Heart left ventricle (tissue), 16 donors: ENCODE results near the gene PDIK1L. TPM values are rescaled to one million over a fixed set of nuclear protein-coding genes. Genes with fewer than 3 reads are reported as not detected.

Experiments
- ATAC-seq, 4 donors: fragments of 200-7000 bp; cut with Tn5 transposase; one replicate each; pipeline ENCODE4 v1.9.1; 2020 to 2022; ENCODE audit warnings: moderate library complexity in 4 of 4, mild to moderate bottlenecking in 3 of 4, moderate number of reproducible peaks in 1 of 4
- DNase-seq, 5 donors: peaks; one replicate each; pipeline ENCODE4 v3.0.0-alpha.2; 2020
- H3K27ac ChIP-seq, 12 donors: fragments of 200-600 bp; sonication (generic) in 4 of 12; one replicate each; pipeline versions ENCODE4 v1.5.0 to v1.8.0; 2016 to 2022; ENCODE audit warnings: mild to moderate bottlenecking in 2 of 12
- H3K27me3 ChIP-seq, 9 donors: fragments of 200-600 bp; sonication (generic) in 2 of 9; one replicate each; pipeline versions ENCODE4 v1.5.1 to v1.8.0; 2016 to 2022; ENCODE audit warnings: mild to moderate bottlenecking in 3 of 9
- H3K36me3 ChIP-seq, 9 donors: fragments of 200-600 bp; sonication (generic) in 2 of 9; one replicate each; pipeline versions ENCODE4 v1.5.0 to v1.8.0; 2018 to 2022; ENCODE audit warnings: mild to moderate bottlenecking in 2 of 9
- H3K4me1 ChIP-seq, 12 donors: fragments of 200-600 bp; sonication (generic) in 4 of 12; one replicate each; pipeline versions ENCODE4 v1.5.0 to v1.8.0; 2016 to 2022; ENCODE audit warnings: mild to moderate bottlenecking in 3 of 12
- H3K4me3 ChIP-seq, 12 donors: fragments of 200-600 bp; sonication (generic) in 4 of 12; one replicate each; pipeline versions ENCODE4 v1.5.0 to v1.8.0; 2017 to 2022; ENCODE audit warnings: mild to moderate bottlenecking in 9 of 12, moderate library complexity in 4 of 12
- H3K9me3 ChIP-seq, 12 donors: fragments of 200-600 bp; sonication (generic) in 4 of 12; one replicate each; pipeline versions ENCODE4 v1.5.0 to v1.8.0; 2016 to 2022; ENCODE audit warnings: mild to moderate bottlenecking in 1 of 12
- POLR2A ChIP-seq, 2 donors: fragments of 450-650 bp; IDR thresholded peaks; one replicate each; pipeline ENCODE4 v1.6.1; 2017; ENCODE audit warnings: antibody characterized with exemption in 2 of 2, mild to moderate bottlenecking in 2 of 2, moderate library complexity in 2 of 2
- WGBS, 4 donors: extraction: QIAGEN DNeasy Blood & Tissue Kit in 2 of 4; methylation state at CpG; one replicate each; pipeline versions ENCODE4 v1.1.5 to v1.1.7; 2013 to 2018; 5-methylcytosine and 5-hydroxymethylcytosine counted together
- intact Hi-C, 10 donors: fragments of 100-400 bp; cut with DNase I; formaldehyde crosslinking; loops; one replicate each; pipeline versions ENCODE4 v1.11.1 to v1.14.2; 2022
- polyA plus RNA-seq, 2 donors: library from polyadenylated mRNA; stranded (reverse); fragments of 200-250 nt; gene quantifications; one replicate each; pipeline ENCODE4 v1.2.3, GENCODE V29; 2013
- total RNA-seq, 9 donors: library from RNA; depleted of rRNA in 2 of 9; stranded (reverse); fragments of >200 nt in 2 of 9; fragmentation: NEBNext Ultra II Directional in 3 of 9; extraction: Animal tissue kit (Norgen Biotek cat#: 25700) in 3 of 9; gene quantifications; one replicate each; pipeline versions ENCODE4 v1.1.0 to v1.2.4, GENCODE V29; 2016 to 2023
- TF ChIP-seq, protein P1 (sequence below), 12 donors: fragments of 200-600 bp; sonication (generic) in 4 of 12; IDR thresholded peaks; one replicate each; pipeline versions ENCODE4 v1.5.0 to v1.8.0; 2018 to 2022; ENCODE audit warnings: antibody characterized with exemption in 12 of 12, mild to moderate bottlenecking in 5 of 12
- donor health status: ischemic (EF 13 %, LVEDD 7.1; RV severe dilation, severe dysfunction).
- donor health status: healthy with polysubstance abuse.
- donor health status: DM: no; HTN: yes; CAD: no.
- donor health status: DM: no; HTN: no; CAD: no.
- donor health status: ischemic (EF 25% LVEDD 6.9; RV normal size, moderate dysfunction).
- donor health status: ischemic (EF 25% LVEDD 5.7; RV mildly dilated, moderate dysfunction).
- donor health status: healthy.
- donor health status: DM: yes; HTN: yes; CAD: no.
- donor health status: ischemic (EF 35%, LVEDD 5.7; RV mildly dilated, moderate dysfunction).
- donor health status: nonischemic (EF 11% LVEDD 7.7; RV severe dilation, severe dysfunction).
- donor health status: DM: yes; HTN: yes; CAD: no.
- donor health status: PGD.
- donor health status: ischemic (EF 29% LVEDD 5.4; RV normal size, mild dysfunction).
- donor health status: nonischemic (EF 23%, LVEDD 6.1; RV moderate dilation, normal function).

Gene PDIK1L
- total and polyA plus RNA-seq, 11 donors, result 2.1 to 9.3 (median 5.7) TPM

- DNase-seq, result no peak
- intact Hi-C loops, result no loop called here
- no peaks in the 10 kb centered on the region for H3K27me3 ChIP-seq
- H3K36me3 ChIP-seq, result peaks cover 0 to 14% (median 10%) of the 10 kb centered on the region in 9 donors
- ATAC-seq, result peak in 3 of 4 donors; percentile 27 to 55 (median 36)
- H3K4me1 ChIP-seq, result peaks cover 0 to 59% (median 16%) of the 10 kb centered on the region in 12 donors
- TF ChIP-seq POLR2A (IDR thresholded peaks at IDR 0.05), result no peak
- no peaks in the 10 kb centered on the region for H3K9me3 ChIP-seq
- peak overlapping the region in 1 of 12 donors; percentile 39 for H3K4me3 ChIP-seq
- peak overlapping the region in 4 of 12 donors; percentile 8 to 87 (median 18) for H3K27ac ChIP-seq
- 49 to 53% (median 52%) methylated on average over 13 of the region's 13 CpGs for WGBS, 4 donors
Observed at GRCh38 chr1:26127235-26128163, 15.9 kb downstream of the PDIK1L start.

GRCh38 chr1:26129778-26130177 is 18.2 kb downstream of the PDIK1L start:
- DNase-seq, result no peak
- Histone ChIP-seq H3K27me3 (no peaks in the 10 kb centered on the region), H3K27ac (no peak overlapping the region), H3K9me3 (peaks cover 0 to 9% (median 0%) of the 10 kb centered on the region in 12 donors), H3K4me1 (peaks cover 0 to 36% (median 6%) of the 10 kb centered on the region in 12 donors), H3K36me3 (no peaks in the 10 kb centered on the region), H3K4me3 (no peak overlapping the region)
- TF ChIP-seq, protein P1, sequence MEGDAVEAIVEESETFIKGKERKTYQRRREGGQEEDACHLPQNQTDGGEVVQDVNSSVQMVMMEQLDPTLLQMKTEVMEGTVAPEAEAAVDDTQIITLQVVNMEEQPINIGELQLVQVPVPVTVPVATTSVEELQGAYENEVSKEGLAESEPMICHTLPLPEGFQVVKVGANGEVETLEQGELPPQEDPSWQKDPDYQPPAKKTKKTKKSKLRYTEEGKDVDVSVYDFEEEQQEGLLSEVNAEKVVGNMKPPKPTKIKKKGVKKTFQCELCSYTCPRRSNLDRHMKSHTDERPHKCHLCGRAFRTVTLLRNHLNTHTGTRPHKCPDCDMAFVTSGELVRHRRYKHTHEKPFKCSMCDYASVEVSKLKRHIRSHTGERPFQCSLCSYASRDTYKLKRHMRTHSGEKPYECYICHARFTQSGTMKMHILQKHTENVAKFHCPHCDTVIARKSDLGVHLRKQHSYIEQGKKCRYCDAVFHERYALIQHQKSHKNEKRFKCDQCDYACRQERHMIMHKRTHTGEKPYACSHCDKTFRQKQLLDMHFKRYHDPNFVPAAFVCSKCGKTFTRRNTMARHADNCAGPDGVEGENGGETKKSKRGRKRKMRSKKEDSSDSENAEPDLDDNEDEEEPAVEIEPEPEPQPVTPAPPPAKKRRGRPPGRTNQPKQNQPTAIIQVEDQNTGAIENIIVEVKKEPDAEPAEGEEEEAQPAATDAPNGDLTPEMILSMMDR (IDR thresholded peaks at IDR 0.05), result no peak
- TF ChIP-seq POLR2A (IDR thresholded peaks at IDR 0.05), result no peak
- no peak for ATAC-seq
- intact Hi-C loops, result no loop called here
- 92 to 95% (median 94%) methylated on average over 4 of the region's 4 CpGs for WGBS, 4 donors

DNA sequence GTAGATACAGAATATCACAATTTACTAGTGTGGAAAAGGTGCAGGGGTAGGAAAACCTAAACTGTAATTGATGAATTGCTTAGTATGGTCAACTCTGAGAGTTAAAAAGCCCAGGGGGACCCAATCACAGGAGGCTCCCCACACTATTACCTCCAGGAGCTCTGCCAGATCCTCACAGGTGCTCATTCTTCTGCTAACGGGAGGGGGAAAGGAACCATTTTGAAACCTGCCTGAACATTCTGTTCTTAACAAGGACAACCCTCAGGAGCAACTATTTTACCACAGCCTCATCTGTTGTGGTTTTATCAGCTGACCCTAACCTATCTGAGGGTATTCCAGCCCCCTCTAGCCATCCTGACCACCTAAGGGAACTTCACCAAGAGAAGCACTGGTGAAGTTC is 19.1 kb downstream of the PDIK1L start:
- no peaks in the 10 kb centered on the region for H3K36me3 ChIP-seq
- ATAC-seq (no peak), DNase-seq (no peak)
- H3K27ac ChIP-seq, result no peak overlapping the region
- H3K4me3 ChIP-seq, result no peak overlapping the region
- H3K27me3 ChIP-seq, result no peaks in the 10 kb centered on the region
- 70 to 85% (median 75%) methylated on average over 1 of the region's 1 CpG for WGBS, 4 donors
- no peak for TF ChIP-seq POLR2A (IDR thresholded peaks at IDR 0.05)
- TF ChIP-seq, protein P1 (IDR thresholded peaks at IDR 0.05), result no peak
- intact Hi-C loops, result no loop called here
- H3K9me3 ChIP-seq, result peaks cover 0 to 12% (median 0%) of the 10 kb centered on the region in 12 donors
- peaks cover 0 to 27% (median 6%) of the 10 kb centered on the region in 12 donors for H3K4me1 ChIP-seq

DNA sequence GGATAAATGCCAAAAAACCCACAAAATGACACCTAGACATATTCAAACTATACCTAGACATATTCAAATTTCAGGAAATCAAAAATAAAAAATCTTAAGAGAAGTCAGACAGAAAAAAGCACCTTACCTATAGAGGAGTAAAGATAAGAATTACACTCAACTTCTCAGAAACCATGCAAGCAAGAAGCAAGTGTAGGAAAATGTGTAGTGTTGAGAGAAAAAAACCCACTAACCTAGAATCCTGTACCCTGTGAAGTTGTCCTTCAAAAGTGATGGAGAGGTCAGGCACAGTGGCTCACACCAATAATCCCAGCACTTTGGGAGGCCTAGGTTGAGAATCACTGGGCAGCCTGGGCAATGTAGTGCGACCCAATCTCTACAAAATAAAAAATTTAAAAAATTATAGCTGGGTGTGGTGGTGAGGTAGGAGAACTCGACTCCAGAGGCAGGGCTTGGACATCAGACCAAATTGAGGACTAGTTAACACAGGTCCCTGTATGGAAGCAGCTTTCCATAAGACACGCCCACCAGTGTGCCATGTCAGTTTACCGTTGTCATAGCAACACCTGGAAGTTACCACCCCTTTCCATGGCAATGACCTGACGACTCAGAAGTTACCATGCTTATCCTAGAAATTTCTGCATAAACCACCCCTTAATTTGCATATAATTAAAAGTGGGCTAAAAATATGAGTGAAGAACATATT is 20.7 kb downstream of the PDIK1L start:
- Histone ChIP-seq H3K4me3 (no peak overlapping the region), H3K27ac (no peak overlapping the region), H3K4me1 (peaks cover 0 to 11% (median 3%) of the 10 kb centered on the region in 12 donors), H3K9me3 (peaks cover 0 to 12% (median 0%) of the 10 kb centered on the region in 12 donors), H3K36me3 (no peaks in the 10 kb centered on the region), H3K27me3 (no peaks in the 10 kb centered on the region)
- intact Hi-C loops, result no loop called here
- no peak for ATAC-seq
- no peak for DNase-seq
- no peak for TF ChIP-seq POLR2A (IDR thresholded peaks at IDR 0.05)
- TF ChIP-seq, protein P1 (IDR thresholded peaks at IDR 0.05), result no peak
- 80 to 89% (median 84%) methylated on average over 5 of the region's 5 CpGs for WGBS, 4 donors
